RWPE1 (cell line): Measurements from ENCODE around the gene SOX18.
"Not testable (repeated sequence)": the region's sequence is repeated elsewhere in the genome, so short reads cannot be mapped to it uniquely, and the experiment has no call there.

Source experiments
- CTCF ChIA-PET: fragments of 350-600 bp; sonication (Branson Sonifier 250); formaldehyde crosslinking; extraction: SDS; loops from one replicate; lab custom pipeline; 2021; lab: Yijun Ruan, JAX
- POLR2A ChIA-PET: fragments of 400-600 bp; formaldehyde crosslinking; extraction: SDS; loops from one replicate; lab custom pipeline; 2020; ENCODE audit warnings: antibody characterized with exemption; ENCODE audit not compliant: low non-redundant PET; lab: Yijun Ruan, JAX
- DNase-seq: peaks from one replicate; pipeline ENCODE4 v3.0.0; 2012; ENCODE audit warnings: low spot score
- H3K27ac ChIP-seq: fragments of 450-650 bp; 2 replicates; pipeline ENCODE4 v1.5.1; 2017
- CTCF ChIP-seq: fragments of 450-650 bp; conservative IDR thresholded peaks from 2 replicates; pipeline ENCODE4 v1.5.1; 2017; ENCODE audit warnings: low read depth, mild to moderate bottlenecking

SOX18 gene

DNA sequence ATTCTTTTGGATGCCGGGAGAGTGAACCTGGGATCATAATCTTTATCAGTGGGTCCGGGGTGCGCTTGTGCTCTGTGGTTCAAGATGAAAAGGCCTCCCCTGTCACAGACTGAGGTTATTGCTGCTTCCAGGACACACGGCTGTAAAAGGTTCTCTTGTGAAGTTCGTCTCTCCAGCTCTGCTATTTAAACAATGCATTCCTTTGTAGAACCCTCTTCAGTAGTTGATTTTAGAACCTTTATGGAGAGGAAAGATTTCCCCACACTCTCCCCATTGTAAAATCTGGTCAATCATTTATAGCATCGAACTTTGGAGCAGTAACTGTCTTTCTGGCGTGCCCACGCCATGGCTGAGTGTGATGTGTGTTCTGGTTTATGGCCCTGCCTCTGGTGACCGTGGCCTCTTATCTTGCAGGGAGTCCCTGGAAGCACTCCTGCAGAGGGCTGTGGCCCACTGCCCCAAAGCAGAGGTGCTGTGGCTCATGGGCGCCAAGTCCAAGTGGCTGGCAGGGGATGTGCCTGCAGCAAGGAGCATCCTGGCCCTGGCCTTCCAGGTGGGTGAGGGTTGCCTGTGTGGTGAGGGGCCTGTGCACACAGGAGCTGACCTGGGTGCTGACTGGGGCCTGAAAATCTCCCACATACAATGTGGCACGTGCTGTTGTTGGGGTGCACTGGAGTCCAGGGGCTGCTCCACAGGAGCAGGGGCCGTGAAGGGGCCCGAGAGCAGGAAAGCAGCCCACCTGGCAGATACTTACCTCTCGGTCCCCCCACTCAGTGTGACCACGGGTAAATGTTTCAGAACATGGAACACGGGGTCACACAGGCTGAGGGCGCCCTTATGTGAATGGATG, 25.1 kb downstream of the SOX18 start:
- CTCF ChIA-PET = interaction anchor here (0.5 to 5.5 kb wide), 4 partner anchors 14 to 248 kb away, joined by 3 to 55 read pairs (median 4); no protein-coding TSS in a partner anchor
- H3K27ac ChIP-seq = no peak overlapping the region
- no peak for TF ChIP-seq CTCF
- no peak for DNase-seq
- POLR2A ChIA-PET = no interaction called here

GRCh38 chr20:64023361-64024140, 25.9 kb downstream of the SOX18 start:
- no peak overlapping the region for H3K27ac ChIP-seq
- POLR2A ChIA-PET = no interaction called here
- no peak for TF ChIP-seq CTCF
- CTCF ChIA-PET = interaction anchor here (5.5 kb wide), 1 partner anchor 15 kb away, joined by 55 read pairs; no protein-coding TSS in a partner anchor
- no peak for DNase-seq

GRCh38 chr20:64022671-64023360, 26.6 kb downstream of the SOX18 start:
- POLR2A ChIA-PET = no interaction called here
- no peak overlapping the region for H3K27ac ChIP-seq
- TF ChIP-seq CTCF = no peak
- CTCF ChIA-PET = interaction anchor here (0.6 kb wide), 1 partner anchor 418 kb away, joined by 4 read pairs; no protein-coding TSS in a partner anchor
- no peak for DNase-seq

GRCh38 chr20:64021124-64021975, 28.1 kb downstream of the SOX18 start:
- POLR2A ChIA-PET = no interaction called here
- H3K27ac ChIP-seq = no peak overlapping the region; the same call in 1 of the 2 replicates
- TF ChIP-seq CTCF = no peak
- CTCF ChIA-PET = no interaction called here
- no peak for DNase-seq

DNA sequence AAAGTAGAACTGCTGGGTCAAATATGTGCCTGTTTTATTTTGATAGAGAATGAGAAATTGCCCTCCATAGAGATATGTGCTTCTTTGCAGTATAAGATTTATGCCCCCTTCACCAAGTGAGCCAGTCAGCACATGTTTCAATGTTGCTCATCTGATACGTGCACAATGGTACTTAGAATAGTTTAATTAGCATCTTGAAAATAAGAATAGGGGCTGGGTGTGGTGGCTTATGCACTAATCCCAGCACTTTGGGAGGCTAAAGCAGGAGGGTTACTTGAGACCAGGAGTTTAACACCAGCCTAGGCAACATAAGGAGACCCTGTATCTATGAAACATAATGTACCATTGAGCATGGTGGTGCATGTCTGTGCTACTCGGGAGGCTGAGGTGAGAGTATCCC, 33.8 kb downstream of the SOX18 start:
- no peak for TF ChIP-seq CTCF
- no peak for DNase-seq
- ChIA-PET POLR2A (no interaction called here), CTCF (no interaction called here)
- no peak overlapping the region for H3K27ac ChIP-seq

- H3K27ac ChIP-seq, CTCF ChIA-PET, DNase-seq, POLR2A ChIA-PET: not testable (repeated sequence)
Observed at GRCh38 chr20:64012385-64013154, 36.9 kb downstream of the SOX18 start.
